HepG2 (cell line): ENCODE results near the gene CDK12. TPM values are rescaled to one million over a fixed set of nuclear protein-coding genes. Genes with fewer than 3 reads are reported as not detected.

Source experiments
- ATAC-seq: fragments of 200-7000 bp; cut with Tn5 transposase; 3 replicates; pipeline ENCODE4 v1.9.1; 2020; ENCODE audit warnings: mild to moderate bottlenecking, moderate library complexity
- BruUV-seq: library from RNA; stranded (reverse); fragments of 400-500 nt; replicated peaks from 2 replicates; lab custom pipeline; 2021; lab: Mats Ljungman, UMichigan
- CTCF ChIA-PET: fragments of 300-600 bp; formaldehyde crosslinking; extraction: SDS; loops from one replicate; lab custom pipeline; 2021; ENCODE audit warnings: low total read pairs, inconsistent platforms, low intra/inter-chr PET ratio; lab: Yijun Ruan, JAX
- POLR2A ChIA-PET: fragments of 350-600 bp; sonication (Branson Sonifier 250); formaldehyde crosslinking; loops from one replicate; lab custom pipeline; 2020; ENCODE audit warnings: antibody characterized with exemption, inconsistent platforms; lab: Yijun Ruan, JAX
- DNase-seq: peaks from one replicate; pipeline ENCODE4 v3.0.0-alpha.2; 2015; ENCODE audit warnings: low spot score
- FAIRE-seq: peaks from 3 replicates; lab custom pipeline; 2011; peaks lifted over from hg19 to GRCh38; lab: Jason Lieb, UNC
- H2AFZ ChIP-seq: one replicate; pipeline ENCODE4 v1.6.1; 2011; ENCODE audit warnings: low read length, inconsistent platforms
- H3K27ac ChIP-seq: fragments of 300-600 bp; 3 replicates; pipeline ENCODE4 v1.8.0; 2011; ENCODE audit warnings: mixed run types, mild to moderate bottlenecking, mixed read lengths, low read length, inconsistent platforms; ENCODE audit not compliant: insufficient read depth; ENCODE audit errors: extremely low read length
- H3K27me3 ChIP-seq, 2 experiments: fragments of 200-600 bp in 1 of 2; 2 replicates in 1 of 2; 3 replicates in 1 of 2; pipeline versions ENCODE4 v1.6.0 to v1.8.0; 2011; ENCODE audit warnings: low read length in 2 of 2, mild to moderate bottlenecking in 2 of 2, moderate library complexity in 2 of 2, inconsistent platforms in 1 of 2; ENCODE audit not compliant: insufficient read depth in 2 of 2, control insufficient read depth in 1 of 2
- H3K36me3 ChIP-seq, 2 experiments: fragments of 200-600 bp in 1 of 2; replicated peaks in 1 of 2; 2 replicates in 1 of 2; 3 replicates in 1 of 2; pipeline versions ENCODE4 v1.5.1 to v1.8.0; 2011; ENCODE audit warnings: low read length in 2 of 2, inconsistent platforms in 1 of 2; ENCODE audit not compliant: insufficient read depth in 2 of 2, control insufficient read depth in 1 of 2
- H3K4me1 ChIP-seq: 2 replicates; pipeline ENCODE4 v1.5.1; 2012; ENCODE audit warnings: low read length, inconsistent platforms; ENCODE audit not compliant: insufficient read depth
- H3K4me2 ChIP-seq: 2 replicates; pipeline ENCODE4 v1.6.0; 2011; ENCODE audit warnings: low read depth, low read length, inconsistent platforms
- H3K4me3 ChIP-seq, 3 experiments: fragments of 200-600 bp in 1 of 3; sonication (generic), shearing (Covaris generic) in 1 of 3; replicated peaks in 1 of 3; 2 replicates each; pipeline ENCODE4 v1.5.1; 2011 to 2016; ENCODE audit warnings: low read length in 3 of 3, inconsistent platforms in 2 of 3, low read depth in 2 of 3, mild to moderate bottlenecking in 2 of 3, control low read depth in 1 of 3, mixed read lengths in 1 of 3; ENCODE audit not compliant: insufficient read depth in 1 of 3
- H3K79me2 ChIP-seq: one replicate; pipeline ENCODE4 v1.6.1; 2011; ENCODE audit warnings: low read length, inconsistent platforms; ENCODE audit not compliant: insufficient read depth
- H3K9ac ChIP-seq: 2 replicates; pipeline ENCODE4 v1.6.0; 2011; ENCODE audit warnings: mild to moderate bottlenecking, low read depth, low read length, inconsistent platforms; ENCODE audit not compliant: insufficient read depth
- H3K9me3 ChIP-seq: 2 replicates; pipeline ENCODE4 v1.5.1; 2012; ENCODE audit warnings: mild to moderate bottlenecking, low read length
- H4K20me1 ChIP-seq: 2 replicates; pipeline ENCODE4 v1.6.0; 2011; ENCODE audit warnings: inconsistent platforms, mild to moderate bottlenecking, low read length, moderate library complexity; ENCODE audit not compliant: insufficient read depth
- ASH2L ChIP-seq: fragments of 300-600, 200-600 bp; sonication (generic); IDR thresholded peaks from 2 replicates; pipeline ENCODE4 v1.7.0; 2017; ENCODE audit warnings: low read depth, mild to moderate bottlenecking, moderate library complexity, mixed read lengths, low read length; ENCODE audit not compliant: insufficient read length
- KLF13 ChIP-seq: sonication (generic); formaldehyde crosslinking; IDR thresholded peaks from 2 replicates; pipeline ENCODE4 v1.4.0; 2020; ENCODE audit warnings: mild to moderate bottlenecking, missing genetic modification reagents
- MEIS2 ChIP-seq: sonication (generic); formaldehyde crosslinking; IDR thresholded peaks from 2 replicates; pipeline ENCODE4 v1.9.0; 2021; ENCODE audit warnings: mild to moderate bottlenecking, missing genetic modification reagents
- POLR2A ChIP-seq, 2 experiments: IDR thresholded peaks; 2 replicates each; pipeline ENCODE4 v1.6.1; 2011; ENCODE audit warnings: low read depth in 2 of 2, low read length in 2 of 2, mild to moderate bottlenecking in 1 of 2, moderate library complexity in 1 of 2; ENCODE audit not compliant: insufficient read depth in 1 of 2
- WGBS: methylation state at CpG from one replicate; pipeline ENCODE4 v1.1.6; 2017; ENCODE audit warnings: low lambda C conversion rate; 5-methylcytosine and 5-hydroxymethylcytosine counted together
- in situ Hi-C: cut with HindIII; loops from 2 replicates; pipeline ENCODE4 v1.10.0; 2017; ENCODE audit warnings: low pct_unique_long_range_greater_than_20kb; ENCODE audit not compliant: extremely low pct_ligation_motif_present
- intact Hi-C: fragments of 100-400 bp; cut with micrococcal nuclease; formaldehyde crosslinking; loops from one replicate; pipeline ENCODE4 v1.10.0; 2022; ENCODE audit not compliant: unreplicated experiment
- polyA plus RNA-seq, 8 experiments: library from polyadenylated mRNA; depleted of rRNA in 3 of 8; stranded (reverse) in 7 of 8; unstranded in 1 of 8; fragments of >200 nt; fragmentation: Illumina TruSeq in 4 of 8; extraction: Trizol in 4 of 8; gene quantifications; 2 replicates each; pipeline versions ENCODE4 v1.2.1 to v1.2.3, GENCODE V29; 2011 to 2016; ENCODE audit warnings: low read depth in 4 of 8, missing spikeins in 1 of 8, mixed read lengths in 1 of 8; ENCODE audit not compliant: insufficient read depth in 1 of 8
- total RNA-seq, 5 experiments: library from RNA; depleted of rRNA; stranded (reverse); fragments of >200 nt; fragmentation: Illumina TruSeq; extraction: Trizol; gene quantifications; 2 replicates each; pipeline ENCODE4 v1.2.3, GENCODE V29; 2016; ENCODE audit warnings: low read depth in 1 of 5
- TF ChIP-seq, protein P1 (sequence below): fragments of 450-650 bp; IDR thresholded peaks from 2 replicates; pipeline ENCODE4 v1.6.1; 2016
- TF ChIP-seq, protein P2 (sequence below): sonication (generic); formaldehyde crosslinking; IDR thresholded peaks from 2 replicates; pipeline ENCODE4 v1.4.0; 2020; ENCODE audit warnings: mild to moderate bottlenecking, low read depth, missing genetic modification reagents
- TF ChIP-seq, protein P3 (sequence below): sonication (generic); formaldehyde crosslinking; IDR thresholded peaks from 2 replicates; pipeline ENCODE4 v1.5.0; 2020; ENCODE audit warnings: mild to moderate bottlenecking, missing genetic modification reagents, borderline replicate concordance

CDK12 gene
- total and polyA plus RNA-seq, 2 of the 13 experiments (the other 11 are each of a cell fraction or from before 2014, with no cell fraction given) = 24.0 to 88.6 TPM

DNA sequence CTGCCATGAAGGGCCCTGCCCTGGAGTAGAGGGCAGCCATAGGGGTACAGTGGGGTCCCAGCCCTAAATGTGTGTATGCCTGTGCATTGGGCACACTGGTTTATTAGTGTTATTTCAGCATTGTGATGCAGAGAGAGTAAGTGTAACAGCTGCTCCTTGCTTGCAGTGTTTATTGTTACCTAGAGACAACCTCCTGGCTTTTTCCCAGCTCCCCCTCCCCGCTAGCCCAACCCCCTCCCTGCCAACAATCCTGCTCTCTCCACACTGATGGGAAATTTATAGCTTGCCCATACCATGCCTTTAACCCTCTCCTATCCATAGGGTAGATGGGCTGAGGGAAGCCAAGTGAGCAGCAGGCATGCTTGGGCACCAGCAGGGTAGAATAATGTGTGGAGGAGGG is 95.1 kb downstream of the CDK12 start:
- H4K20me1 ChIP-seq = no peaks in the 10 kb centered on the region
- DNase-seq (no peak), ATAC-seq (no peak), FAIRE-seq (no peak)
- no TSS peak for BruUV-seq
- ChIA-PET POLR2A (no interaction called here), CTCF (no interaction called here)
- no peak overlapping the region for H3K27ac ChIP-seq
- in situ Hi-C loops = no loop called here
- 59% methylated on average over 1 of the region's 1 CpG for WGBS
- no peaks in the 10 kb centered on the region for H3K9me3 ChIP-seq
- no peaks in the 10 kb centered on the region for H3K27me3 ChIP-seq
- intact Hi-C loops = no loop called here
- no peak overlapping the region for H3K9ac ChIP-seq
- H3K4me1 ChIP-seq = no peaks in the 10 kb centered on the region
- no peaks in the 10 kb centered on the region for H3K79me2 ChIP-seq
- no peak overlapping the region for H3K4me2 ChIP-seq
- H2AFZ ChIP-seq = no peak overlapping the region
- no peaks in the 10 kb centered on the region for H3K36me3 ChIP-seq
- H3K4me3 ChIP-seq = no peak overlapping the region
- no peak for TF ChIP-seq KLF13
- TF ChIP-seq ASH2L = no peak
- no peak for TF ChIP-seq POLR2A (IDR thresholded peaks at IDR 0.05; ENCODE audit: insufficient read depth in 1 of 2, low read depth in 2 of 2, low read length in 2 of 2)
- TF ChIP-seq, protein P1, sequence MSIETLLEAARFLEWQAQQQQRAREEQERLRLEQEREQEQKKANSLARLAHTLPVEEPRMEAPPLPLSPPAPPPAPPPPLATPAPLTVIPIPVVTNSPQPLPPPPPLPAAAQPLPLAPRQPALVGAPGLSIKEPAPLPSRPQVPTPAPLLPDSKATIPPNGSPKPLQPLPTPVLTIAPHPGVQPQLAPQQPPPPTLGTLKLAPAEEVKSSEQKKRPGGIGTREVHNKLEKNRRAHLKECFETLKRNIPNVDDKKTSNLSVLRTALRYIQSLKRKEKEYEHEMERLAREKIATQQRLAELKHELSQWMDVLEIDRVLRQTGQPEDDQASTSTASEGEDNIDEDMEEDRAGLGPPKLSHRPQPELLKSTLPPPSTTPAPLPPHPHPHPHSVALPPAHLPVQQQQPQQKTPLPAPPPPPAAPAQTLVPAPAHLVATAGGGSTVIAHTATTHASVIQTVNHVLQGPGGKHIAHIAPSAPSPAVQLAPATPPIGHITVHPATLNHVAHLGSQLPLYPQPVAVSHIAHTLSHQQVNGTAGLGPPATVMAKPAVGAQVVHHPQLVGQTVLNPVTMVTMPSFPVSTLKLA = no peak
- TF ChIP-seq, protein P2, sequence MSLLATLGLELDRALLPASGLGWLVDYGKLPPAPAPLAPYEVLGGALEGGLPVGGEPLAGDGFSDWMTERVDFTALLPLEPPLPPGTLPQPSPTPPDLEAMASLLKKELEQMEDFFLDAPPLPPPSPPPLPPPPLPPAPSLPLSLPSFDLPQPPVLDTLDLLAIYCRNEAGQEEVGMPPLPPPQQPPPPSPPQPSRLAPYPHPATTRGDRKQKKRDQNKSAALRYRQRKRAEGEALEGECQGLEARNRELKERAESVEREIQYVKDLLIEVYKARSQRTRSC (CRISPR knock-in tag) = no peak
- no peak for TF ChIP-seq MEIS2 (CRISPR knock-in tag)
- TF ChIP-seq, protein P3, sequence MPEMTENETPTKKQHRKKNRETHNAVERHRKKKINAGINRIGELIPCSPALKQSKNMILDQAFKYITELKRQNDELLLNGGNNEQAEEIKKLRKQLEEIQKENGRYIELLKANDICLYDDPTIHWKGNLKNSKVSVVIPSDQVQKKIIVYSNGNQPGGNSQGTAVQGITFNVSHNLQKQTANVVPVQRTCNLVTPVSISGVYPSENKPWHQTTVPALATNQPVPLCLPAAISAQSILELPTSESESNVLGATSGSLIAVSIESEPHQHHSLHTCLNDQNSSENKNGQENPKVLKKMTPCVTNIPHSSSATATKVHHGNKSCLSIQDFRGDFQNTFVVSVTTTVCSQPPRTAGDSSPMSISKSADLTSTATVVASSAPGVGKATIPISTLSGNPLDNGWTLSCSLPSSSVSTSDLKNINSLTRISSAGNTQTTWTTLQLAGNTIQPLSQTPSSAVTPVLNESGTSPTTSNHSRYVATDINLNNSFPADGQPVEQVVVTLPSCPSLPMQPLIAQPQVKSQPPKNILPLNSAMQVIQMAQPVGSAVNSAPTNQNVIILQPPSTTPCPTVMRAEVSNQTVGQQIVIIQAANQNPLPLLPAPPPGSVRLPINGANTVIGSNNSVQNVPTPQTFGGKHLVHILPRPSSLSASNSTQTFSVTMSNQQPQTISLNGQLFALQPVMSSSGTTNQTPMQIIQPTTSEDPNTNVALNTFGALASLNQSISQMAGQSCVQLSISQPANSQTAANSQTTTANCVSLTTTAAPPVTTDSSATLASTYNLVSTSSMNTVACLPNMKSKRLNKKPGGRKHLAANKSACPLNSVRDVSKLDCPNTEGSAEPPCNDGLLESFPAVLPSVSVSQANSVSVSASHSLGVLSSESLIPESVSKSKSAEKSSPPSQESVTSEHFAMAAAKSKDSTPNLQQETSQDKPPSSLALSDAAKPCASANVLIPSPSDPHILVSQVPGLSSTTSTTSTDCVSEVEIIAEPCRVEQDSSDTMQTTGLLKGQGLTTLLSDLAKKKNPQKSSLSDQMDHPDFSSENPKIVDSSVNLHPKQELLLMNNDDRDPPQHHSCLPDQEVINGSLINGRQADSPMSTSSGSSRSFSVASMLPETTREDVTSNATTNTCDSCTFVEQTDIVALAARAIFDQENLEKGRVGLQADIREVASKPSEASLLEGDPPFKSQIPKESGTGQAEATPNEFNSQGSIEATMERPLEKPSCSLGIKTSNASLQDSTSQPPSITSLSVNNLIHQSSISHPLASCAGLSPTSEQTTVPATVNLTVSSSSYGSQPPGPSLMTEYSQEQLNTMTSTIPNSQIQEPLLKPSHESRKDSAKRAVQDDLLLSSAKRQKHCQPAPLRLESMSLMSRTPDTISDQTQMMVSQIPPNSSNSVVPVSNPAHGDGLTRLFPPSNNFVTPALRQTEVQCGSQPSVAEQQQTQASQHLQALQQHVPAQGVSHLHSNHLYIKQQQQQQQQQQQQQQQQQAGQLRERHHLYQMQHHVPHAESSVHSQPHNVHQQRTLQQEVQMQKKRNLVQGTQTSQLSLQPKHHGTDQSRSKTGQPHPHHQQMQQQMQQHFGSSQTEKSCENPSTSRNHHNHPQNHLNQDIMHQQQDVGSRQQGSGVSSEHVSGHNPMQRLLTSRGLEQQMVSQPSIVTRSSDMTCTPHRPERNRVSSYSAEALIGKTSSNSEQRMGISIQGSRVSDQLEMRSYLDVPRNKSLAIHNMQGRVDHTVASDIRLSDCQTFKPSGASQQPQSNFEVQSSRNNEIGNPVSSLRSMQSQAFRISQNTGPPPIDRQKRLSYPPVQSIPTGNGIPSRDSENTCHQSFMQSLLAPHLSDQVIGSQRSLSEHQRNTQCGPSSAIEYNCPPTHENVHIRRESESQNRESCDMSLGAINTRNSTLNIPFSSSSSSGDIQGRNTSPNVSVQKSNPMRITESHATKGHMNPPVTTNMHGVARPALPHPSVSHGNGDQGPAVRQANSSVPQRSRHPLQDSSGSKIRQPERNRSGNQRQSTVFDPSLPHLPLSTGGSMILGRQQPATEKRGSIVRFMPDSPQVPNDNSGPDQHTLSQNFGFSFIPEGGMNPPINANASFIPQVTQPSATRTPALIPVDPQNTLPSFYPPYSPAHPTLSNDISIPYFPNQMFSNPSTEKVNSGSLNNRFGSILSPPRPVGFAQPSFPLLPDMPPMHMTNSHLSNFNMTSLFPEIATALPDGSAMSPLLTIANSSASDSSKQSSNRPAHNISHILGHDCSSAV (CRISPR knock-in tag) = no peak
